ENCODE measurements around the gene LIMK1.

LIMK1 gene

GRCh38 chr7:74056096-74056915 is 27.3 kb upstream of the LIMK1 start:
- no peak for DNase-seq (ENCODE audit: low read depth in 2 of 2)

DNA sequence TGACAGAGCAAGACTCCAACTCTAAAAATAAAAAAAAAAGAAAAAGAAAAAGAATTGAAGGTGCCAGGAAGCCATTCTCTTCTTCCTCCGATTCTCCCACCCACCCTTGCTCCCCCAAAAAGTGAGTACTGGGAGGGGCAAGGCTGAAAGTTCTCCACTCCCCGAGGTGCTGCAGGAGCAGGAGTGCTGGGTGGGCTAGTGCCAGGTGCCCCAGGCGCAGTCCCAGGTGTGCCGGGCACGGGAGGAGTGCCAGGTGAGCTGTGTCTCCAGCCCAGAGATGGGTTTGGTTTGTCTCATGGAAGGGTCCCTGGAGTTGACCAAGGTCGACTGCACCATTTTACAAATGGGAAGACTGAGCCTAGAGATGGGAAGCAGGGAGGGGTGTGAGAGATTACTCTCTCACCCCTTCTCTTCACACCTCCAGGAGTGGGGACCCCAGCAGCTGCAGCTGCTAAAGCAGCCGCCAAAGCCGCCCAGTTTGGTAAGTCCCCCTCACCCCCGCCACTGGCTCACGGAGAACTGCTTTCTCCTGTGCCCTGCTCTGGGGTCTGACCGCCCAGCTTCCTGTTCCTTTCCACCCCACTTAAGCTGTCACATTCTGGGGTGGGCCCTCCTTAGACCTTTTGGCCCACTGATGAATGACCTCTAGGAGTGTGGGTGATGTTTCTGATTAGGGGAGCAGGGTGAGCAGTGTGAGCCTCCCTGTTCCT is 26.2 kb upstream of the LIMK1 start:
- no peak for DNase-seq (ENCODE audit: low read depth in 2 of 2)

- DNase-seq (ENCODE audit: low read depth in 2 of 2) = no peak
Observed at GRCh38 chr7:74057987-74058386, 25.6 kb upstream of the LIMK1 start.

DNA sequence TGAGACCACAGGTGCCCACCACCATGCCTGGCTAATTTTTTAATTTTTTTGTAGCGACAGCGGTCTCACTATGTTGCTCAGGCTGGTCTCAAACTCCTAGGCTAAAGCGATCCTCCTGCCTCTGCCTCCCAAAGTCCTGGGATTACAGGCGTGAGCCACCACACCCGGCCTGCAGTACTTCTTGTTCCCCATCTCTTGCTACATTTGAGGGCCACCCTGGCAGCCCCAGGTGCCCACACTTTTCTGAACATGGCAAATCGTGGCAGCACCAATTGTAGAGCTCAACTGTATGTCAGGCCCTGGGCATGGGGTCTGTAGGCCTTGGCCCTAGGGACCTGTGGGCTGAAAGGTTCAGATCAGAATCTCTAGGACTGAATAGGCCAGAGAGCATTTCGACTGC is 25.1 kb upstream of the LIMK1 start:
- no peak for DNase-seq (ENCODE audit: low read depth in 2 of 2)

- no peak for DNase-seq (ENCODE audit: low read depth in 2 of 2)
Observed at GRCh38 chr7:74059037-74059436, 24.6 kb upstream of the LIMK1 start.

- no peak for DNase-seq (ENCODE audit: low read depth in 2 of 2)
Observed at GRCh38 chr7:74059681-74060588, 23.7 kb upstream of the LIMK1 start.

DNA sequence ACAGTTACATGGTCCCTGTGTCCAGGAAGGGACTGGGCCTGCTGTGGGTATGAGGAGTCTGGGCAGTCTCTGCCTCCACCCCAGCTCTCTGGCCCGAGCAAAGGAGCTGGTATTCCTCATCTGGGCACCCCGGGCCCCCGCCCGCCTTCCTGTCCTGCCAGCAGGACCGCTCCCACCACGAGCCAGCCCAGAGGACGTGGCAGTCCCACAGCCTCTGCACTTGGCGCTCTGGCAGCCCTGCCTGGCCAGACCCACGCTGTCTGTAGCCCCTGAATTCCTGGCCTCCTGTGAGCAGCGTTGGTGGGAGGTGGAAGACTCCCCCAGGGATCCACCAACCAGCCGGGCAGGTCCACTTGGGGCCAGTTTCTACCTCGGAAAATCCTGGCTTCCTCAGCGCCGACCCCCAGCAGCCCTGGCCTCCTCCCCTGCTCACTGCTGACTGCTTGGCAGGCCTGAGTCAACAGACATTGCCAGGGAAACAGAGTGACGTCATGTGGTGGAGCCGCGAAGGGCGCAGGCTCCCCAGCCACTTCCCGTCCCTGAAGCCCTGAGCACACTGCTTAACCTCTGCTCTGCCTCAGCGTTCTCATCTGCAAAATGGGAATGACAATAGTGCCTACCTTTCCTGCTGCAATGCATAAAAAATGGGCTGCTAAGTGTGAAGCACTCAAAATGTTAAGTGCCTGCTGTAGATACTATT is 21.6 kb upstream of the LIMK1 start:
- DNase-seq (ENCODE audit: low read depth in 2 of 2) = peak in 1 of 2 experiments; percentile 24

DNA sequence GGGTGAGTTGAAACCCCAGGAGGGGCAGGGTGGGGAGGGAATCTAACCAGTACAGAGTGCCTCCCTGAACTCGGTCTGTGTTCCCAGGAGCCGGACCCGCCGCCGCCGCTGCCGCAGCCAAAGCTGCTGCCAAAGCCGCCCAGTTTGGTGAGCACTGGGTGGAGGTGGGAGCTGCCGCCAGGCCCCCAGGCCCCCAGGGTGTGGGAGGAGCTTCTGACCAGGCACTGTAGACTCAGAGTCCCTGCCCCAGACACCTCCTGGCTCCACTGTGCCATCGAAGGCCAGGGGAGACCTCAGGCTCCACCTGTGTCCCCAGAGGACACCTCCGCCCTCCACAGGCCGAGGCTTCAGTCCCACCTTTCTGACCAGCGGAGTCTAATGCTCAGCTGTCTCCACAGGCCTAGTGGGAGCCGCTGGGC is 20.4 kb upstream of the LIMK1 start:
- no peak for DNase-seq (ENCODE audit: low read depth in 2 of 2)

DNA sequence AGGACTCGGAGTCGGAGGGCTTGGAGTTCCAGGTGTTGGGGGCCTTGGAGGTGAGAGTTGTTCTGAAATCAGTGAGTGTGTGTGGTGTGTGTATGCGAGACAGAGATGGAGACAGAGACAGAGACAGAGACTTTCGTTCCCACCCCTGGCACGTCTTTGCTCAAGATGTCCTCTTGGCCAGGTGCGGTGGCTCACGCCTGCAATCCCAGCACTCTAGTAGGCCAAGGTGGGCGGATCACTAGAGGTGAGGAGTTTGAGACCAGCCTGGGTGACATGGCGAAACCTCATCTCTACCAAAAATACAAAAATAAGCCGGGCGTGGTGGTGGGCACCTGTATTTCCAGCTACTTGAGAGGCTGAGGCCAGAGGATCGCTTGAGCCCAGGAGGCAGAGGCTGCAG is 20.0 kb upstream of the LIMK1 start:
- no peak for DNase-seq (ENCODE audit: low read depth in 2 of 2)

GRCh38 chr7:74064696-74065095 is 18.9 kb upstream of the LIMK1 start:
- DNase-seq (ENCODE audit: low read depth in 2 of 2) = no peak

GRCh38 chr7:74066626-74067025 is 17.0 kb upstream of the LIMK1 start:
- no peak for DNase-seq (ENCODE audit: low read depth in 2 of 2)

GRCh38 chr7:74068378-74069085 is 15.1 kb upstream of the LIMK1 start:
- DNase-seq (ENCODE audit: low read depth in 2 of 2) = no peak

DNA sequence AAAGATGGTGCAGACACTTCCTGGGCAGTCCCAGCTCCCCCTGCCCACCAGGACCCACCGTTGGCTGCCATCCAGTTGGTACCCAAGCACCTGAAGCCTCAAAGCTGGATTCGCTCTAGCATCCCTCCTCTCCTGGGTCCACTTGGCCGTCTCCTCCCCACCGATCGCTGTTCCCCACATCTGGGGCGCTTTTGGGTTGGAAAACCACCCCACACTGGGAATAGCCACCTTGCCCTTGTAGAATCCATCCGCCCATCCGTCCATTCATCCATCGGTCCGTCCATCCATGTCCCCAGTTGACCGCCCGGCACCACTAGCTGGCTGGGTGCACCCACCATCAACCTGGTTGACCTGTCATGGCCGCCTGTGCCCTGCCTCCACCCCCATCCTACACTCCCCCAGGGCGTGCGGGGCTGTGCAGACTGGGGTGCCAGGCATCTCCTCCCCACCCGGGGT is 14.5 kb upstream of the LIMK1 start:
- no peak for DNase-seq (ENCODE audit: low read depth in 2 of 2)

DNA sequence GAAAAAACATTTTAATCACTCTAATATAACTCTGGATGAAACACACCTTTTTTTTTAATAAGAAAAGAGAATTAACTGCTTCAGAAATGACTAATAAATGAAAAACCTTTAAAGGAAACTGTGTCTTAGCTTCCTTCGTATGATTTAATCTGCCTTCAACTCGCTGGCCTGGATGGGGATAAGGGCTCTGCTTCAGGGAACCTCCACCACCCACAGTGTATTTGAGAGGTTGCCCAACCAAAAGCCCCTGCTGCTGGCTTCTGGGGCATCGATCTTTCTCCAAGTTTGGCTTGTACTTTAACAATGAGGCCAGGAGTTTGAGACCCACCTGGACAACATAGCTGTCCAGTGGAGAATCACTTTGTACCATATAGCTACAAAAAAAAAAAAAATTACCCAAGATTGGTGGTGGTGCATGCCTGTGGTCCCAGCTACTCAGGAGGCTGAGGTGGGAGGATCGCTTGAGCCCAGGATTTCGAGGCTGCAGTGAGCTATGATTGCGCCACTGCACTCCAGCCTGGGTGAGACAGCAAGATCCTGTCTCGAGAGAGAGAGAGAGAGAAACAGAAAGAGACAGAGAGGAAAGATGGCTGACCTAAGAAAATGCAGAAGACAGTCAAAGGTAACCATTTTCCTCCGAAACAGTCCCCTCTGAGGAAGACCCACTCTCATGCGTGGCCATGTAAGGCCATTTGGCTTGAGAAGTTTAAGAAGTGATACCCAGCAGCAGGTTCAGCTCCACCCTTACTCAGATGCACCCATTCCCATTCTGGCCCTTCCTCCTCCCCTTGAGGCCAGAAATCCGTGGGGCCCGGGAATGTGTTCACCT is 13.6 kb upstream of the LIMK1 start:
- no peak for DNase-seq (ENCODE audit: low read depth in 2 of 2)

- DNase-seq (ENCODE audit: low read depth in 2 of 2) = no peak
Observed at GRCh38 chr7:74070619-74070921, 13.0 kb upstream of the LIMK1 start.

GRCh38 chr7:74071121-74071520 is 12.5 kb upstream of the LIMK1 start:
- no peak for DNase-seq (ENCODE audit: low read depth in 2 of 2)

- DNase-seq (ENCODE audit: low read depth in 2 of 2) = no peak
Observed at GRCh38 chr7:74074770-74075169, 8.8 kb upstream of the LIMK1 start.

- no peak for DNase-seq (ENCODE audit: low read depth in 2 of 2)
Observed at GRCh38 chr7:74078461-74078860, 5.1 kb upstream of the LIMK1 start.

- no peak for DNase-seq (ENCODE audit: low read depth in 2 of 2)
Observed at GRCh38 chr7:74082770-74083116, 861 bp upstream of the LIMK1 start.
